Lower lobe of right lung (tissue), 2 donors: ENCODE data around the gene ARID3A. TPM values are rescaled to one million over a fixed set of nuclear protein-coding genes. Genes with fewer than 3 reads are reported as not detected.

ENCODE experiments used
- ATAC-seq, 2 donors: fragments of 200-7000 bp; cut with Tn5 transposase; one replicate each; pipeline ENCODE4 v1.9.1; 2020 to 2022; ENCODE audit warnings: mild to moderate bottlenecking in 2 of 2, moderate library complexity in 2 of 2
- DNase-seq: peaks from one replicate; pipeline ENCODE4 v3.0.0-alpha.2; 2020
- H3K27ac ChIP-seq: fragments of 200-600 bp; one replicate; pipeline ENCODE4 v1.8.0; 2022
- H3K27me3 ChIP-seq: fragments of 200-600 bp; one replicate; pipeline ENCODE4 v1.8.0; 2022; ENCODE audit warnings: low read depth
- H3K36me3 ChIP-seq: fragments of 200-600 bp; one replicate; pipeline ENCODE4 v1.8.0; 2022; ENCODE audit warnings: mild to moderate bottlenecking
- H3K4me1 ChIP-seq: fragments of 200-600 bp; one replicate; pipeline ENCODE4 v1.8.0; 2022
- H3K4me3 ChIP-seq: fragments of 200-600 bp; one replicate; pipeline ENCODE4 v1.8.0; 2022; ENCODE audit warnings: mild to moderate bottlenecking
- H3K9me3 ChIP-seq: fragments of 200-600 bp; one replicate; pipeline ENCODE4 v1.8.0; 2022
- CTCF ChIP-seq: fragments of 200-600 bp; IDR thresholded peaks from one replicate; pipeline ENCODE4 v1.8.0; 2022; ENCODE audit warnings: antibody characterized with exemption, mild to moderate bottlenecking
- intact Hi-C: fragments of 100-400 bp; cut with DNase I; formaldehyde crosslinking; loops from one replicate; pipeline ENCODE4 v1.11.0; 2022
- total RNA-seq: library from RNA; stranded (reverse); fragmentation: NEBNext Ultra II Directional; extraction: Animal tissue kit (Norgen Biotek cat#: 25700); gene quantifications from one replicate; pipeline ENCODE4 v1.2.1, GENCODE V29; 2021
- donor health status: DM: no; HTN: yes; CAD: no; lungs with severe emphysema.

The ARID3A gene
- total RNA-seq, 1 donor from 2014 or later = 16.9 TPM

GRCh38 chr19:926589-927350 lies 935 bp downstream of the ARID3A start:
- H3K27ac ChIP-seq = peak overlapping the region; percentile 87
- peak overlapping the region; percentile 76 for H3K4me3 ChIP-seq
- intact Hi-C loops = no loop called here
- no peaks in the 10 kb centered on the region for H3K9me3 ChIP-seq
- TF ChIP-seq CTCF = no peak
- peak; percentile 90 for DNase-seq
- peaks cover 32% of the 10 kb centered on the region for H3K4me1 ChIP-seq
- no peaks in the 10 kb centered on the region for H3K27me3 ChIP-seq
- peak; percentile 31 to 39 for ATAC-seq
- peaks cover 9% of the 10 kb centered on the region for H3K36me3 ChIP-seq

GRCh38 chr19:927351-927779 lies 1.5 kb downstream of the ARID3A start:
- TF ChIP-seq CTCF = no peak
- H3K4me1 ChIP-seq = peaks cover 36% of the 10 kb centered on the region
- DNase-seq (no peak), ATAC-seq (no peak)
- no peaks in the 10 kb centered on the region for H3K9me3 ChIP-seq
- peak overlapping the region; percentile 76 for H3K4me3 ChIP-seq
- peaks cover 9% of the 10 kb centered on the region for H3K36me3 ChIP-seq
- intact Hi-C loops = no loop called here
- no peaks in the 10 kb centered on the region for H3K27me3 ChIP-seq
- H3K27ac ChIP-seq = peak overlapping the region; percentile 87

GRCh38 chr19:927780-928401 lies 2.1 kb downstream of the ARID3A start:
- Histone ChIP-seq H3K36me3 (peaks cover 9% of the 10 kb centered on the region), H3K4me3 (peak overlapping the region; percentile 76), H3K9me3 (no peaks in the 10 kb centered on the region), H3K27me3 (no peaks in the 10 kb centered on the region), H3K27ac (peak overlapping the region; percentile 87), H3K4me1 (peaks cover 42% of the 10 kb centered on the region)
- ATAC-seq (no peak), DNase-seq (no peak)
- TF ChIP-seq CTCF = no peak
- intact Hi-C loops = no loop called here

- DNase-seq = peak; percentile 74
- Histone ChIP-seq H3K4me3 (no peak overlapping the region), H3K27ac (no peak overlapping the region), H3K9me3 (no peaks in the 10 kb centered on the region), H3K36me3 (peaks cover 9% of the 10 kb centered on the region), H3K27me3 (no peaks in the 10 kb centered on the region), H3K4me1 (peaks cover 48% of the 10 kb centered on the region)
- ATAC-seq = peak in 1 of 2 donors; percentile 5
- intact Hi-C loops = no loop called here
- TF ChIP-seq CTCF = no peak
Measured at GRCh38 chr19:928471-929202, 2.8 kb downstream of the ARID3A start.

- Histone ChIP-seq H3K27me3 (no peaks in the 10 kb centered on the region), H3K9me3 (no peaks in the 10 kb centered on the region), H3K4me1 (peaks cover 48% of the 10 kb centered on the region), H3K27ac (no peak overlapping the region), H3K4me3 (no peak overlapping the region), H3K36me3 (peaks cover 9% of the 10 kb centered on the region)
- no peak for TF ChIP-seq CTCF
- intact Hi-C loops = no loop called here
- no peak for ATAC-seq
- no peak for DNase-seq
Measured at GRCh38 chr19:929203-929890, 3.5 kb downstream of the ARID3A start.
